GM19328 (cell line): ENCODE results near the gene SPTLC1.

Experiments
- ATAC-seq: cut with Tn5 transposase; IDR thresholded peaks from one replicate; pipeline ENCODE4 v1.9.1; 2021; ENCODE audit warnings: mild to moderate bottlenecking, moderate library complexity; ENCODE audit not compliant: unreplicated experiment

The SPTLC1 gene

GRCh38 chr9:92098638-92099037, 16.6 kb downstream of the SPTLC1 start:
- ATAC-seq: no peak

DNA sequence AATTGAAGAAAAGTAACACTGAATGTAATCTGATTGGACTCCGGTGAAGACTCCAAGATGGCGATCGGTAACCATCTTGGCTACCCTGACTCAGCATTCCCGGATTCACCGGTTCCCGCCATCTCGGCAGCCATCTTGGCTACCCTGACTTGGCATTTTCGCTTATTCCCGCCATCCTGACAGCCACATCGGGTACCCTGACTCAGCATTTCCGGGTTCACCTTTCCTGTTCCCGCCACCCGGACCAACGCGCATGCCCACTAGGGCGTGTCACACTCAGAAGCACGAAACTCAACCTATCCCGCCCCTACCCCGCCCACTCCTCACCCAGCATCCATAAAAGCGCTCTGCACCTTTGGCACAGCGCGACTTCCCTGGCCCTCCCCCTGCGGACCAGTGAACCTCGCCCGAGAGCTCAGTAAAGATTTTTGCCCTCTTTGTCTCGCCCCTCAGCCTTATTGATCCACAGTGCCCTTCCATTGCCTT, 17.2 kb downstream of the SPTLC1 start:
- ATAC-seq: no peak

- no peak for ATAC-seq
These were observed 20.0 kb downstream of the SPTLC1 start for GRCh38 chr9:92095236-92095635.

DNA sequence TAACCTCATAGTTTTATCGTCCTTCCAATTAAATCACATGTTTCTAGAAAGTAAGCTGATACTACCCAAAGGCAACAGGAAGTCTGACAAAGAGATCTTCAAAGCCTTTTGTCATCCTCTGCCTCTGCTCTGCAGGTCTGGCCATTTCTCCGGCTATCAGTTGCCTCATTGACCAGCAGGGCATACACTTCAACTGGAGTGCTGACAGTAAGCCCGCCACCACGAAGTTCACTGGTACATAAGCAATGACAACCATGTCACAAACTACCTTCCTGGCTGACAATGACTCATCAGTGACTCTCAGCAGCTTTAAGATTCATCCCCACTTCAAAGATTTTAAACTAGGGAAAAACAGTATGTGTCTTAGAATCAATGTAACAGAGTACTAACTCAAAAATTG, 20.6 kb downstream of the SPTLC1 start:
- ATAC-seq: no peak

DNA sequence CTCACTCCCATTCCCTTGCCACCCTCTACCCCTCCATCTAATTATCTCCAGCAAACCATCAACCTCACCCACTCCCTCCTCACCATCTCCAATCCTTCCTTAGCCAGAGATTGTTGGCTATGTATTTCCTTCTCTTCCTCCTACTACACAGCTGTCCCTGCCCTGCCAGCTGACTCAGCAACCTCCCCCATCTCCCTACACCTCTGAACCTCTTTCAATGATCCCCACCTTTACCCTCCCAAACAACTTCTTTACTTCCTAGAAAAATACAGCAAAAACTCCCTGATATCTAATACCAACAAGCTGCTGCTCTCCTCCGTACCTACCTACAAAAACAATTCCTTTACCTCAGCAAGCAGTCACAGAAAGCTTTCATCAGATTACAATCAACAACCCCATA, 37.3 kb downstream of the SPTLC1 start:
- ATAC-seq: no peak

GRCh38 chr9:92071634-92072033, 43.6 kb downstream of the SPTLC1 start:
- ATAC-seq: no peak

DNA sequence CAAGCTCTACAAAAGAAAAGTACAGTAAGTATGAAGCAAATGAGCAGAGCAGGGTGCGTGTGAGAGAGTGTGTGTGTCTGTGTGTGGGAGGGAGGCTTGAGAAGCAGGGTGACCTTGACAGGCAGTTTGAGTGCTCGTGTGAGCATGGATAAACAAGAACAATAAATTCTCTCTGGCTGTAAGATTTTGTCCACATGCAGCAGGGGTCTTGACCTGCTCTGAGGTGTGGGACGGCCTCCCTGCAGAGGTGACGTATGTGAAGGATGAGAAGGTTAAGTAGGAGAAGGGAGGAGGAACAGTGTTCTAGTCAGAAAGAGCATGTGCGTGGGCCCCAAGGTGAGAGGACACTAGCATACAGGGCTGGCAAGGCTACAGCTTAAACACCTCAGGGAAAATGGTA, 49.0 kb downstream of the SPTLC1 start:
- no peak for ATAC-seq

GRCh38 chr9:92064711-92065110, 50.5 kb downstream of the SPTLC1 start:
- no peak for ATAC-seq

GRCh38 chr9:92061184-92061583, 54.0 kb downstream of the SPTLC1 start:
- no peak for ATAC-seq

DNA sequence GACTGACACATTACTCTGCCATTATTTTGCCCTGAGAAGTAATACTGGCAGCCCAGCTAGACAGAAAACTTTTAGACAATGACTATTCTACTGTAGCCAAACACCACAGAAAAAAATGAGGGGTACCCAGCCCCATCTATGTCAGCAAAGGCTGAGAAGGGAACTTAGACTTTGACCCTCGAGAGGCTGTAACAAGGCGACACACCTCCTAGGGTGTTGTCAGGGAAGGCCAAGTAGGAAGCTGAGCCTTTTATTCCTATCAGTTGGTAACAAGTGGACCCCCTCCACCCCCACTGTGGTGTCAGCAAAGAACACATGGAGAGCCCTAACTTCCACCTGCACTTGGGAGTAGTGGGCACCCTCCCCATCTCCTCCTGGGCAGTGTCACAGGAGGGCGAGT, 55.6 kb downstream of the SPTLC1 start:
- no peak for ATAC-seq

- ATAC-seq: no peak
These were observed 56.3 kb downstream of the SPTLC1 start for GRCh38 chr9:92058723-92059444.

GRCh38 chr9:92058026-92058425, 57.2 kb downstream of the SPTLC1 start:
- no peak for ATAC-seq

DNA sequence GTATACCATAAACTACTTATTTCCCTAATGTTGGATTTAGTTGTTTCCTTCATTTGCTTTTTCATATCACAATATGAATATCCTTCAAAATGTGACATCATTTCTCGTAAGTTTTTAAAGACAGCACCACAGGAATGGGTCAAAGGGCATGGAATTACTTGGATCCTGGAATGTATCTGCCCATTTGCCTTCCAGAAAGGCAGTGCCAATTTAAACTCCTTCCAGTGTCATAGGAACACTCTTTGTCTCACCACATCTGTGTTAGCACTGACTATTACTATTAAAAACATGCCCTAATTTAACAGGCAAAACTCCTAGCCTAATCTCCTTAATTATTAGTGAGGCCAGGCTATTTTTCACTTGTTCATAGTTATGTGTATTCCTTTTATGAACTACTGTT, 58.0 kb downstream of the SPTLC1 start:
- no peak for ATAC-seq

GRCh38 chr9:92055624-92056023, 59.6 kb downstream of the SPTLC1 start:
- ATAC-seq: no peak

DNA sequence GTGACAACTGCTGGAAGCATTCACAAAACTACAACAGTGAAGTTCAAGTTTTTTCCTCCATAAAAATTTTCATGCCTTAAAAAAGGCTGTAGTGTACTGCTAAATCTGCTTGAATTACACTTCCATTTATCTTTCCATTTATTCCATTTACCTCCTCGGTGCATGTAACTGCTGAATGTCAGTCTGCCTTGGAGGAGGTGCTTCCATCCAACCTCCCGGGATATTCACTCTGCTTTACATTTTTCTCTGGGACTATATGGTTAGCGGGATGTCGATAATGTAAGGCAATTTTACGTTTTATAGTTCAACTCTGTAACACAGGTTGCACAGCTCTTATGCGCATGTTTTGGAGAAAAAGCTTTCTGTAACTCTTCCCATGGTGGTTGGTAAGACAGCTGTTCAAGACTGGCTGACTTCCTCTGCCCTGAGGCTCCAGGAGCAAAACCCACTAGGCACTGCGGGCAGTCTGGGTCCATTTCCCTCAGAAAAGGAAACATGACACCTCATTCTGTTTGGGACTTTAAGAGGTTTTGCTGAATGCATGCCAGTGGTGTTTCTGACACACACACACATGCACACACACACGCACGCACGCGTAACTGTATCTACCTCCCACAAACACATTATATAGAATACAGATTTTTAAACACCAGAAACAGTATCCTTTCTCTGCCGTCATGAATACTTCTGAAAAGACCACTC, 66.1 kb downstream of the SPTLC1 start:
- no peak for ATAC-seq

DNA sequence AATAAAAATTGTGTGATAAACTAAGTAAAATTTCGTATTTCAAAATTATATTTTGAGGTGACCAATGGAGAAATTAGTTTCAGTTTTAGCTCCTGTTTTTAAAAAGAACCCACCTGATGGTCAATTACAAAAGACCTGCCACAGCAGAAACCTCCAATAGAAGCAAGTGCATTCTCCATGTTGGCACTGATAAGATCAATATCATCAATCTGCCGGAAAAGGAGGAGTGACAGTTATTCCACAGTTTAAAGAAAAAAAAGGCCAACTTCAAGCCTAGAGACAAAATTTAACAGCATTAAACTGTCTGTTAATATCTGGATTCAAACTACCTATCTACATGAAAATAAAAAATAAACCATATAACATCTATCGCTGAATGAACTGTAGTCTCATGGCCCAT, 67.7 kb downstream of the SPTLC1 start:
- no peak for ATAC-seq

- ATAC-seq: no peak
These were observed 68.5 kb downstream of the SPTLC1 start for GRCh38 chr9:92046676-92047075.

GRCh38 chr9:92044936-92045335, 70.3 kb downstream of the SPTLC1 start:
- no peak for ATAC-seq

GRCh38 chr9:92043002-92043401, 72.2 kb downstream of the SPTLC1 start:
- no peak for ATAC-seq

DNA sequence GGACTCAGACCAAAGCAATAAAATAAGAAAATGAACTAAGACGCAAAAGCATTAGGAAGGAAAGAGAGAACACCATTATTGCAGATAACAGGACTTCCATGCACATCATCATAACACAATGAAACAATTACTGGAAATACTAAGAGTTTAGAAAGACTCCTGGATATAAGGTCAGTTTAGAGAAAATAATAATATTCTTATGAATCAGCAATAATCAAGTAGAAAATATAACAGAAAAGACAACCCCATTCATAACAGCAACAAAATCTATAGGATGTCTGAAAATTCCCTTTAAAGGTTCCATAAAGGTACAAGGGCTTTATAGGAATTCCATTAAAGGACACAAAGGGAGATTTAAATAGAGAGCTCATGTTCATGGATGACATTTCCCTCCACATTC, 73.0 kb downstream of the SPTLC1 start:
- ATAC-seq: no peak

DNA sequence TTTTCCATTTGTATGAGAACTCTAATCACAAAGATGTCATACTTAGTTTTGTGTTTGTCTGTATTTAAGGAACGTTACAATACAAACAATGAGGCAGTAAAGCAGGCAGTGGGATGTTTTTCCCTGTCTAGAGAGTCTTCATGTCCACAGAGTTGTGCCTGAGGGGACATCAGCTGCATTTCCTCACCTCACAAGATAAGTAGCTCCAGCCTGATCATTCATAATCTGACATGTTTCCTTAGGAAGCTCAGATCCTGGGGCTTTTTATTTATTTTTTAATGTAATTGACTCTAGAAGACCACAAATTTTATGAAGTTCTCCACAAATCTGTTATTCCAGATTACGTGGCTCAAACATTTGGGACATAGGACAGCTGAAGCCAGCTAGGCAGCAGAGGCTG, 78.5 kb downstream of the SPTLC1 start:
- no peak for ATAC-seq

GRCh38 chr9:92036411-92036746, 78.8 kb downstream of the SPTLC1 start:
- ATAC-seq: no peak
